OCI-LY3 (cell line): ENCODE results near the gene SPDYE16.
"Not testable (repeated sequence)": the region's sequence is repeated elsewhere in the genome, so short reads cannot be mapped to it uniquely, and the experiment has no call there.

ENCODE experiments used
- EZH2phosphoT487 ChIP-seq: fragments of 200-600 bp; shearing (Covaris generic); IDR thresholded peaks from 2 replicates; pipeline ENCODE4 v1.6.1; 2018; ENCODE audit warnings: antibody characterized with exemption, mixed run types, low read depth
- TF ChIP-seq, protein P1 (sequence below): fragments of 200-600, 300-600 bp; sonication (generic); IDR thresholded peaks from 2 replicates; pipeline ENCODE4 v1.5.1; 2014; ENCODE audit warnings: antibody characterized with exemption, low read length, low read depth

DNA sequence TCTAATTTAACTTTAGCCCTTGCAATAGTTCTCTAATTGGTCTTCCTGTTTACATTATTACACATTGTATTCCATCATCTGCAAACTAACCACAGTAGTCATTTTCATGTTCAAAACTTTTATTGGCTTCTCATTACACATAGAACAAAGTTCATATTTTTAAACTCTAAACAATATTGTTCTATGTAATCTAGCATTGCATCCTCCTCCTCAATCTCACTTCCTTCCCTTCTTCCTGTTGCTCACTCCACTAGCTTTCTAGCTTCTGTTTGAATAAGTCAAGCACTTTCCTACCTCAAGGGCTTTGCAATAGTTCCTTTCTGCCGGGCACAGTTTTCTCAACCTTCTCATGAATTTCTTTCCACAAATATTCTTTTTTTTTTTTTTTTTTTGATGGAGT lies 45.5 kb upstream of the SPDYE16 start:
- TF ChIP-seq, protein P1, sequence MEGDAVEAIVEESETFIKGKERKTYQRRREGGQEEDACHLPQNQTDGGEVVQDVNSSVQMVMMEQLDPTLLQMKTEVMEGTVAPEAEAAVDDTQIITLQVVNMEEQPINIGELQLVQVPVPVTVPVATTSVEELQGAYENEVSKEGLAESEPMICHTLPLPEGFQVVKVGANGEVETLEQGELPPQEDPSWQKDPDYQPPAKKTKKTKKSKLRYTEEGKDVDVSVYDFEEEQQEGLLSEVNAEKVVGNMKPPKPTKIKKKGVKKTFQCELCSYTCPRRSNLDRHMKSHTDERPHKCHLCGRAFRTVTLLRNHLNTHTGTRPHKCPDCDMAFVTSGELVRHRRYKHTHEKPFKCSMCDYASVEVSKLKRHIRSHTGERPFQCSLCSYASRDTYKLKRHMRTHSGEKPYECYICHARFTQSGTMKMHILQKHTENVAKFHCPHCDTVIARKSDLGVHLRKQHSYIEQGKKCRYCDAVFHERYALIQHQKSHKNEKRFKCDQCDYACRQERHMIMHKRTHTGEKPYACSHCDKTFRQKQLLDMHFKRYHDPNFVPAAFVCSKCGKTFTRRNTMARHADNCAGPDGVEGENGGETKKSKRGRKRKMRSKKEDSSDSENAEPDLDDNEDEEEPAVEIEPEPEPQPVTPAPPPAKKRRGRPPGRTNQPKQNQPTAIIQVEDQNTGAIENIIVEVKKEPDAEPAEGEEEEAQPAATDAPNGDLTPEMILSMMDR: not testable (repeated sequence)
- TF ChIP-seq EZH2phosphoT487: not testable (repeated sequence)
